Mesenchymal stem cell (in vitro differentiated cells and primary cell): ENCODE measurements around the gene LAPTM5.

ENCODE experiments used
- DNase-seq: peaks from one replicate; pipeline ENCODE4 v3.0.0-alpha.2; 2013
- H2AFZ ChIP-seq: one replicate; pipeline ENCODE4 v1.6.1; 2013; ENCODE audit warnings: low read depth, mild to moderate bottlenecking, control low read depth, inconsistent platforms, low read length, moderate library complexity
- H2AK5ac ChIP-seq: 2 replicates; pipeline ENCODE4 v1.6.1; 2013; ENCODE audit warnings: low read length, moderate library complexity, mild to moderate bottlenecking, inconsistent platforms; ENCODE audit not compliant: severe bottlenecking
- H2BK120ac ChIP-seq: one replicate; pipeline ENCODE4 v1.6.1; 2013; ENCODE audit warnings: low read depth, mild to moderate bottlenecking, inconsistent platforms, low read length, moderate library complexity
- H2BK12ac ChIP-seq, 2 experiments: one replicate each; pipeline ENCODE4 v1.6.1; 2013; ENCODE audit warnings: inconsistent platforms in 2 of 2, low read length in 2 of 2, mild to moderate bottlenecking in 2 of 2, moderate library complexity in 2 of 2, control low read depth in 1 of 2
- H2BK15ac ChIP-seq: one replicate; pipeline ENCODE4 v1.6.1; 2013; ENCODE audit warnings: mild to moderate bottlenecking, low read depth, inconsistent platforms; ENCODE audit not compliant: poor library complexity, severe bottlenecking
- H2BK5ac ChIP-seq: 2 replicates; pipeline ENCODE4 v1.6.1; 2013; ENCODE audit warnings: low read depth, mild to moderate bottlenecking, low read length, control low read depth, inconsistent platforms; ENCODE audit not compliant: poor library complexity, severe bottlenecking
- H3K14ac ChIP-seq, 2 experiments: one replicate each; pipeline ENCODE4 v1.6.1; 2013; ENCODE audit warnings: inconsistent platforms in 2 of 2, low read length in 2 of 2, control low read depth in 1 of 2, mild to moderate bottlenecking in 1 of 2, moderate library complexity in 1 of 2
- H3K18ac ChIP-seq, 2 experiments: one replicate each; pipeline ENCODE4 v1.6.1; 2013; ENCODE audit warnings: inconsistent platforms in 2 of 2, low read length in 2 of 2, control low read depth in 1 of 2, low read depth in 1 of 2, mild to moderate bottlenecking in 1 of 2
- H3K23ac ChIP-seq, 2 experiments: one replicate each; pipeline ENCODE4 v1.6.1; 2013; ENCODE audit warnings: inconsistent platforms in 2 of 2, low read length in 2 of 2, mild to moderate bottlenecking in 2 of 2, moderate library complexity in 2 of 2, control low read depth in 1 of 2
- H3K27ac ChIP-seq: 2 replicates; pipeline ENCODE4 v1.5.1; 2013; ENCODE audit warnings: mild to moderate bottlenecking, moderate library complexity, low read length, control low read depth, inconsistent platforms; ENCODE audit not compliant: poor library complexity, severe bottlenecking
- H3K27me3 ChIP-seq, 2 experiments: 2 replicates each; pipeline versions ENCODE4 v1.6.1 to v1.7.0; 2013; ENCODE audit warnings: low read length in 2 of 2, mild to moderate bottlenecking in 2 of 2, moderate library complexity in 2 of 2, control low read depth in 1 of 2, inconsistent platforms in 1 of 2; ENCODE audit not compliant: control insufficient read depth in 1 of 2, insufficient read depth in 1 of 2
- H3K36me3 ChIP-seq, 2 experiments: 2 replicates each; pipeline versions ENCODE4 v1.6.1 to v1.7.0; 2013; ENCODE audit warnings: low read length in 2 of 2, control low read depth in 1 of 2, inconsistent platforms in 1 of 2, low read depth in 1 of 2, mild to moderate bottlenecking in 1 of 2; ENCODE audit not compliant: insufficient read depth in 2 of 2, control insufficient read depth in 1 of 2
- H3K4ac ChIP-seq, 2 experiments: one replicate each; pipeline ENCODE4 v1.6.1; 2013; ENCODE audit warnings: inconsistent platforms in 2 of 2, low read length in 2 of 2, mild to moderate bottlenecking in 2 of 2, moderate library complexity in 2 of 2, control low read depth in 1 of 2, low read depth in 1 of 2
- H3K4me1 ChIP-seq: 2 replicates; pipeline ENCODE4 v1.6.1; 2013; ENCODE audit warnings: low read depth, low read length, control low read depth; ENCODE audit not compliant: control insufficient read depth, insufficient read depth
- H3K4me2 ChIP-seq: 2 replicates; pipeline ENCODE4 v1.6.1; 2013; ENCODE audit warnings: low read length, mild to moderate bottlenecking, inconsistent platforms; ENCODE audit not compliant: poor library complexity, severe bottlenecking
- H3K4me3 ChIP-seq, 2 experiments: 2 replicates each; pipeline versions ENCODE4 v1.5.1 to v1.7.0; 2013; ENCODE audit warnings: low read length in 2 of 2, mild to moderate bottlenecking in 2 of 2, control low read depth in 1 of 2, low read depth in 1 of 2; ENCODE audit not compliant: insufficient read depth in 1 of 2
- H3K79me1 ChIP-seq: replicated peaks from 2 replicates; pipeline ENCODE4 v1.6.1; 2013; ENCODE audit warnings: mild to moderate bottlenecking, control low read depth, low read length, inconsistent platforms; ENCODE audit not compliant: poor library complexity, severe bottlenecking
- H3K9ac ChIP-seq: 2 replicates; pipeline ENCODE4 v1.7.0; 2013; ENCODE audit warnings: mild to moderate bottlenecking, low read length, moderate library complexity
- H3K9me3 ChIP-seq: 2 replicates; pipeline ENCODE4 v1.7.0; 2013; ENCODE audit warnings: mild to moderate bottlenecking, low read length; ENCODE audit not compliant: control insufficient read depth
- H4K8ac ChIP-seq: one replicate; pipeline ENCODE4 v1.6.1; 2013; ENCODE audit warnings: inconsistent platforms, mild to moderate bottlenecking, low read length, moderate library complexity
- H4K91ac ChIP-seq: one replicate; pipeline ENCODE4 v1.6.1; 2013; ENCODE audit warnings: mild to moderate bottlenecking, low read length, inconsistent platforms
- WGBS: methylation state at CpG from one replicate; pipeline ENCODE4 v1.1.7; 2013; ENCODE audit warnings: mixed read lengths; 5-methylcytosine and 5-hydroxymethylcytosine counted together

LAPTM5 gene

DNA sequence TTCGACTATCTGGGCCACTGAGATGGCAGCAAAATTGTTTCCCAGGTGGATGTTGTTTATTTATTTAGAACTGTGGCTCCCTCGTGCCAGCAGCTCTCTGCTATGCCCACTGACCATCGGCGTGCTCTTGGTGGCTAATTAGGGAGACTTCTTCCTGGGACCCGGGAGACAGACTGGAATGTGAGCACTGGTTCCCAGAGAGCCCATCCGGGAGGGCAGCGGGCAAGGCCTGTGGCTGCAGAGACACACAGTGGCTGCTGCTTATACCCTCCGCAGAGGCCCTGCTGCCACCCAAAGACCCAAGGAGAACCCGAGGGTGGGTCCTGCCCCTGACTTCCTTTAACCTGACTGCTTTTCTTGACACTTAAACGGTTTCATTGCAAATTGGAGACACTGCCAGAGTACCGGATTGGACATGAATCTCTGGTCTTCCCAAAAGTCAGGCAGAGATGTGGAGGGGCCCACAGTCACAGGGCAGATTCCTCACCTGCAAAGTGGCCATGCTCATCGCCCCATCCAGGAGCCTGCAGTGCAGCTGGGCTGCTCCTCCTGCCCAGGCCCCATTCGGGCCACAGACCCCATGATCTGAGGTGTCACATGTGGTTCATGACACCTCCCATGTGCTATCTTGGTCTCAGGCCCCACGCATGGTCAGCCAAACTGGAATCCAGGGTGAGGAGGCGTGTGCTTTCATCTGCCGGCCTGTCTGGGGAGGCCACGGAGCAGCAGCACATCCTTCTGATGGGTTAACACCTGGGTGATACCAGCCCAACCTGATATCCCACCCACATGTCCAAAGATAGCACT, 28.5 kb downstream of the LAPTM5 start:
- Histone ChIP-seq H3K36me3 (peaks cover 0 to 15% of the 10 kb centered on the region in 2 experiments), H3K27me3 (peaks cover 0 to 26% of the 10 kb centered on the region in 2 experiments), H2AK5ac (peak overlapping the region; percentile 67), H3K4ac (no peak overlapping the region), H3K9me3 (no peaks in the 10 kb centered on the region), H3K4me1 (peaks cover 46% of the 10 kb centered on the region), H3K14ac (no peak overlapping the region), H3K79me1 (no peaks in the 10 kb centered on the region), H3K4me3 (no peak overlapping the region), H3K18ac (no peak overlapping the region), H2AFZ (no peak overlapping the region), H2BK5ac (no peak overlapping the region), H3K9ac (no peak overlapping the region), H3K27ac (no peak overlapping the region), H2BK12ac (no peak overlapping the region), H3K4me2 (no peak overlapping the region), H4K91ac (no peak overlapping the region), H3K23ac (no peak overlapping the region), H2BK120ac (no peak overlapping the region), H2BK15ac (no peak overlapping the region), H4K8ac (no peak overlapping the region)
- DNase-seq: no peak
- 81% methylated on average over 17 of the region's 17 CpGs for WGBS

DNA sequence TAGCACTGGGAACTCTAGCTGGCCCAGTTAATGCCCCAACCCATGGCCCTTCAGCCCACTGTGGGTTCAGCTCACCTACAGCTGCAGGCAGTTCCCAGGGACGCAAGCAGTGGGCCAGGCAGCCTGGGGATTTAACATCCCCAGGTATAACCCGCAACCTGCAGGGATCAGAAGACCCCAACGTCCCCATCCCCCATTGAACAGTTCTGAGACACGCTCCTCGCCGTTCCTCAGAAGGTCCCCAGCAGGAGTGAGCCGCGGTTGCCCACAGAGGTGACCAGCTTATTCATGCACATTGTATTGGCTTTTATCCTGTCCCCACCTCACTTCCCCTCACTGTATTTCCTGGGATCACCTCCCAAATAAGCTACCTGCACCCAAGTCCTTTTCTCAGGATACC, 29.2 kb downstream of the LAPTM5 start:
- Histone ChIP-seq H3K9ac (no peak overlapping the region), H3K27ac (peak overlapping the region; percentile 15), H3K27me3 (peaks cover 0 to 25% of the 10 kb centered on the region in 2 experiments), H2BK15ac (no peak overlapping the region), H2BK5ac (no peak overlapping the region), H3K9me3 (no peaks in the 10 kb centered on the region), H3K4me2 (no peak overlapping the region), H2BK120ac (no peak overlapping the region), H2AFZ (no peak overlapping the region), H3K4me3 (no peak overlapping the region), H3K18ac (no peak overlapping the region), H3K23ac (no peak overlapping the region), H3K4ac (no peak overlapping the region), H3K79me1 (no peaks in the 10 kb centered on the region), H4K8ac (no peak overlapping the region), H3K36me3 (peaks cover 3 to 15% of the 10 kb centered on the region in 2 experiments), H2AK5ac (peak overlapping the region; percentile 68), H4K91ac (no peak overlapping the region), H2BK12ac (no peak overlapping the region), H3K14ac (no peak overlapping the region), H3K4me1 (peaks cover 42% of the 10 kb centered on the region)
- 84% methylated on average over 8 of the region's 8 CpGs for WGBS
- DNase-seq: no peak

- H3K36me3 ChIP-seq: peaks cover 7 to 15% of the 10 kb centered on the region in 2 experiments
- no peaks in the 10 kb centered on the region for H3K79me1 ChIP-seq
- no peak overlapping the region for H2BK12ac ChIP-seq
- peaks cover 44% of the 10 kb centered on the region for H3K4me1 ChIP-seq
- H3K9me3 ChIP-seq: no peaks in the 10 kb centered on the region
- H3K27ac ChIP-seq: peak overlapping the region; percentile 15
- DNase-seq: peak; percentile 70
- H4K91ac ChIP-seq: no peak overlapping the region
- peaks cover 0 to 25% of the 10 kb centered on the region in 2 experiments for H3K27me3 ChIP-seq
- H3K23ac ChIP-seq: no peak overlapping the region
- WGBS: 93% methylated on average over 2 of the region's 2 CpGs
- H3K4me3 ChIP-seq: no peak overlapping the region
- H3K9ac ChIP-seq: no peak overlapping the region
- H3K18ac ChIP-seq: no peak overlapping the region
- H2BK120ac ChIP-seq: no peak overlapping the region
- no peak overlapping the region for H4K8ac ChIP-seq
- no peak overlapping the region for H2BK15ac ChIP-seq
- no peak overlapping the region for H3K4ac ChIP-seq
- no peak overlapping the region for H3K4me2 ChIP-seq
- no peak overlapping the region for H2AFZ ChIP-seq
- H3K14ac ChIP-seq: no peak overlapping the region
- no peak overlapping the region for H2BK5ac ChIP-seq
- H2AK5ac ChIP-seq: peak overlapping the region; percentile 68
Measured at GRCh38 chr1:30727824-30728223, 29.8 kb downstream of the LAPTM5 start.

DNA sequence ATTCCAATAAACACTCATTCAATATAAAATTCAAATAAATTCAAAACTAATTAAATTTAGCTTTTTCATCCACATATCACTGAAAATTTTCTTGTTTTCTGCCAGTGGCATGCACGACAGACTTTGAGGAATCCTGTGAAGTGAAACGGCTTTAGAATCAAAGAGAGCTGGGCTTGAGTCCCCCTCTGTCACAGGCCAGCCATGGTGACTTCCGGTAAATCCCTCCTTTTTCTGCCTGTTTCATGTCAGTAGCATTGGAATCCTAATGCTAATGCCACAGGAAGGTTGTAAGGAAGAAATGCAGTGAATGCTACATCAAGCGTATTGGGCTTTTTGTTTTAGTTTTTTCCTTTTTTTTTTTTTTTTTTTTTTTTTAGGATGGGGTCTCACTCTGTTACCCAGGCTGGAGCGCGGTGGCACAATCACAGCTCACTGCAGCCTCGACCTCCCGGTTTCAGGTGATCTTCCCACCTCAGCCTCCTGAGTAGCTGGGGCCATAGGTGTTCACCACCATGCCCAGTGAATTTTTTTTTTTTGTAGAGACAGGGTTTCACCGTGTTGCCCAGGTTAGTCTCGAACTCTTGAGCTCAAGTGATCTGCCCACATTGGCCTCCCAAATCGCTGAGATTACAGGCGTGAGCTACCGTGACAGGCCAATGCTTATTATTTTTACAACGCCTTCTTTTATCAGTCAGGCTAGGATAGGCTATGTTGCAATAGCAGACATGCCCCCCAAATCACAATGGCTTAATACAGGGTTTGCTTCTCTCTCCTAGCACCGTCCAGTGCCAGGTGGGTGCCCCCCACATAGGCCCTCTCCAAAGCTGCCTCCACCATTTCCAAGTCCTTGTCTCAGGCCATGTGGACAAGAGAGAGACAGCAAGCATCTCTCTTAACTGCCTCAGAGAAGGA, 30.5 kb downstream of the LAPTM5 start:
- Histone ChIP-seq H3K4me1 (peaks cover 44% of the 10 kb centered on the region), H2BK15ac (no peak overlapping the region)

More for the DNA sequence above, 30.5 kb downstream of the LAPTM5 start:
- no peak overlapping the region for H3K4ac ChIP-seq
- no peak overlapping the region for H2BK5ac ChIP-seq
- no peak overlapping the region for H2BK12ac ChIP-seq
- no peaks in the 10 kb centered on the region for H3K9me3 ChIP-seq
- H3K27me3 ChIP-seq: peaks cover 0 to 25% of the 10 kb centered on the region in 2 experiments
- peak overlapping the region; percentile 15 for H3K27ac ChIP-seq
- H3K9ac ChIP-seq: no peak overlapping the region
- no peak overlapping the region for H4K8ac ChIP-seq
- no peak for DNase-seq
- 91% methylated on average over 15 of the region's 15 CpGs for WGBS
- no peak overlapping the region for H3K14ac ChIP-seq
- H3K36me3 ChIP-seq: peaks cover 7 to 21% of the 10 kb centered on the region in 2 experiments
- H2AFZ ChIP-seq: no peak overlapping the region
- no peaks in the 10 kb centered on the region for H3K79me1 ChIP-seq
- H3K18ac ChIP-seq: no peak overlapping the region
- H4K91ac ChIP-seq: no peak overlapping the region
- H3K4me3 ChIP-seq: no peak overlapping the region
- H2BK120ac ChIP-seq: no peak overlapping the region
- H3K4me2 ChIP-seq: no peak overlapping the region
- H3K23ac ChIP-seq: no peak overlapping the region
- peak overlapping the region; percentile 0 for H2AK5ac ChIP-seq
